HepG2 (cell line): ENCODE measurements around the gene TBCD. TPM values are rescaled to one million over a fixed set of nuclear protein-coding genes. Genes with fewer than 3 reads are reported as not detected.

ENCODE experiments used
- ATF3 ChIP-seq: sonication (generic); formaldehyde crosslinking; IDR thresholded peaks from 2 replicates; pipeline ENCODE4 v1.4.0; 2020; ENCODE audit warnings: missing genetic modification reagents
- CSRNP1 ChIP-seq: sonication (generic); formaldehyde crosslinking; IDR thresholded peaks from 2 replicates; pipeline ENCODE4 v1.8.1; 2023; ENCODE audit warnings: mild to moderate bottlenecking, missing genetic modification reagents
- FOXP1 ChIP-seq, 2 experiments: fragments of 450-650 bp in 1 of 2; IDR thresholded peaks; 2 replicates each; pipeline ENCODE4 v1.6.1; 2017 to 2018; ENCODE audit warnings: antibody characterized with exemption in 1 of 2
- ISX ChIP-seq: sonication (generic); formaldehyde crosslinking; conservative IDR thresholded peaks from 2 replicates; pipeline ENCODE4 v1.5.0; 2020; ENCODE audit warnings: missing genetic modification reagents
- JUN ChIP-seq: sonication (generic); formaldehyde crosslinking; IDR thresholded peaks from 2 replicates; pipeline ENCODE4 v1.4.0; 2020; ENCODE audit warnings: mild to moderate bottlenecking, missing genetic modification reagents
- KLF11 ChIP-seq: IDR thresholded peaks from 2 replicates; pipeline ENCODE4 v1.6.1; 2016; ENCODE audit warnings: missing compliant biosample characterization
- MIXL1 ChIP-seq: IDR thresholded peaks from 2 replicates; pipeline ENCODE4 v1.6.1; 2016
- RELA ChIP-seq: sonication (generic); formaldehyde crosslinking; IDR thresholded peaks from 2 replicates; pipeline ENCODE4 v1.4.0; 2020; ENCODE audit warnings: missing genetic modification reagents
- SOX6 ChIP-seq, 2 experiments: fragments of 450-650 bp in 1 of 2; sonication (generic) in 1 of 2; formaldehyde crosslinking in 1 of 2; IDR thresholded peaks; 2 replicates each; pipeline versions ENCODE4 v1.4.0 to v1.6.1; 2017 to 2020; ENCODE audit warnings: antibody characterized with exemption in 1 of 2, mild to moderate bottlenecking in 1 of 2, missing genetic modification reagents in 1 of 2
- SP5 ChIP-seq: IDR thresholded peaks from 2 replicates; pipeline ENCODE4 v1.6.1; 2016; ENCODE audit warnings: low read depth, borderline replicate concordance
- STAT5B ChIP-seq: sonication (generic); formaldehyde crosslinking; IDR thresholded peaks from 2 replicates; pipeline ENCODE4 v1.4.0; 2020; ENCODE audit warnings: missing genetic modification reagents
- TBX2 ChIP-seq: sonication (generic); formaldehyde crosslinking; IDR thresholded peaks from 2 replicates; pipeline ENCODE4 v1.5.0; 2020; ENCODE audit warnings: missing genetic modification reagents, mild to moderate bottlenecking, borderline replicate concordance
- THAP7 ChIP-seq: sonication (generic); formaldehyde crosslinking; IDR thresholded peaks from 2 replicates; pipeline ENCODE4 v1.8.1; 2023; ENCODE audit warnings: mild to moderate bottlenecking, missing genetic modification reagents
- ZMAT3 ChIP-seq: sonication (generic); formaldehyde crosslinking; conservative IDR thresholded peaks from 2 replicates; pipeline ENCODE4 v1.7.0; 2021; ENCODE audit warnings: missing genetic modification reagents
- ZNF510 ChIP-seq: sonication (generic); formaldehyde crosslinking; IDR thresholded peaks from 2 replicates; pipeline ENCODE4 v1.4.0; 2020; ENCODE audit warnings: low read depth, mild to moderate bottlenecking, missing genetic modification reagents
- ZNF792 ChIP-seq: IDR thresholded peaks from 2 replicates; pipeline ENCODE4 v1.6.1; 2016
- ZNF883 ChIP-seq: sonication (generic); formaldehyde crosslinking; IDR thresholded peaks from 2 replicates; pipeline ENCODE4 v1.5.1; 2020; ENCODE audit warnings: mild to moderate bottlenecking, missing genetic modification reagents; ENCODE audit errors: not compliant biosample characterization
- polyA plus RNA-seq, 8 experiments: library from polyadenylated mRNA; depleted of rRNA in 3 of 8; stranded (reverse) in 7 of 8; unstranded in 1 of 8; fragments of >200 nt; fragmentation: Illumina TruSeq in 4 of 8; extraction: Trizol in 4 of 8; gene quantifications; 2 replicates each; pipeline versions ENCODE4 v1.2.1 to v1.2.3, GENCODE V29; 2011 to 2016; ENCODE audit warnings: low read depth in 4 of 8, missing spikeins in 1 of 8, mixed read lengths in 1 of 8; ENCODE audit not compliant: insufficient read depth in 1 of 8
- total RNA-seq, 5 experiments: library from RNA; depleted of rRNA; stranded (reverse); fragments of >200 nt; fragmentation: Illumina TruSeq; extraction: Trizol; gene quantifications; 2 replicates each; pipeline ENCODE4 v1.2.3, GENCODE V29; 2016; ENCODE audit warnings: low read depth in 1 of 5
- TF ChIP-seq, protein P1 (sequence below): sonication (generic); formaldehyde crosslinking; IDR thresholded peaks from 2 replicates; pipeline ENCODE4 v1.5.1; 2020; ENCODE audit warnings: missing genetic modification reagents, mild to moderate bottlenecking, borderline replicate concordance
- TF ChIP-seq, protein P2 (sequence below): sonication (generic); formaldehyde crosslinking; IDR thresholded peaks from 2 replicates; pipeline ENCODE4 v1.4.0; 2020; ENCODE audit warnings: missing genetic modification reagents, low read depth, mild to moderate bottlenecking, borderline replicate concordance
- TF ChIP-seq, protein P3 (sequence below): IDR thresholded peaks from 2 replicates; pipeline ENCODE4 v1.6.1; 2012; ENCODE audit warnings: inconsistent platforms

The TBCD gene
- total and polyA plus RNA-seq, 2 of the 13 experiments (the other 11 are each of a cell fraction or from before 2014, with no cell fraction given): 33.9 to 54.8 TPM

GRCh38 chr17:82838386-82839063, 86.7 kb downstream of the TBCD start (continued):
- no peak for TF ChIP-seq STAT5B (CRISPR knock-in tag)
- TF ChIP-seq RELA: no peak
- TF ChIP-seq, protein P1, sequence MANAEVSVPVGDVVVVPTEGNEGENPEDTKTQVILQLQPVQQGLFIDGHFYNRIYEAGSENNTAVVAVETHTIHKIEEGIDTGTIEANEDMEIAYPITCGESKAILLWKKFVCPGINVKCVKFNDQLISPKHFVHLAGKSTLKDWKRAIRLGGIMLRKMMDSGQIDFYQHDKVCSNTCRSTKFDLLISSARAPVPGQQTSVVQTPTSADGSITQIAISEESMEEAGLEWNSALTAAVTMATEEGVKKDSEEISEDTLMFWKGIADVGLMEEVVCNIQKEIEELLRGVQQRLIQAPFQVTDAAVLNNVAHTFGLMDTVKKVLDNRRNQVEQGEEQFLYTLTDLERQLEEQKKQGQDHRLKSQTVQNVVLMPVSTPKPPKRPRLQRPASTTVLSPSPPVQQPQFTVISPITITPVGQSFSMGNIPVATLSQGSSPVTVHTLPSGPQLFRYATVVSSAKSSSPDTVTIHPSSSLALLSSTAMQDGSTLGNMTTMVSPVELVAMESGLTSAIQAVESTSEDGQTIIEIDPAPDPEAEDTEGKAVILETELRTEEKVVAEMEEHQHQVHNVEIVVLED (CRISPR knock-in tag): no peak
- TF ChIP-seq JUN (CRISPR knock-in tag): 0 out of 2 replicates have a peak, but pooled peaks have one; percentile 25
- TF ChIP-seq, protein P2, sequence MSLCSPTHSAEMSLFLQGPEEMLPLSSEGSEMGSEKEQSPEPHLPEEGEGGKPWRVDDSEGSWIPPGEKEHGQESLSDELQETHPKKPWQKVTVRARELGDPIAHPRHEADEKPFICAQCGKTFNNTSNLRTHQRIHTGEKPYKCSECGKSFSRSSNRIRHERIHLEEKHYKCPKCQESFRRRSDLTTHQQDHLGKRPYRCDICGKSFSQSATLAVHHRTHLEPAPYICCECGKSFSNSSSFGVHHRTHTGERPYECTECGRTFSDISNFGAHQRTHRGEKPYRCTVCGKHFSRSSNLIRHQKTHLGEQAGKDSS (CRISPR knock-in tag): peak; percentile 56; the same call in 1 of the 2 replicates
- TF ChIP-seq, protein P3, sequence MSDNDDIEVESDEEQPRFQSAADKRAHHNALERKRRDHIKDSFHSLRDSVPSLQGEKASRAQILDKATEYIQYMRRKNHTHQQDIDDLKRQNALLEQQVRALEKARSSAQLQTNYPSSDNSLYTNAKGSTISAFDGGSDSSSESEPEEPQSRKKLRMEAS: peak; percentile 56; the same call in 1 of the 2 replicates
- TF ChIP-seq ZNF792 (CRISPR knock-in tag): peak; percentile 55; the same call in 1 of the 2 replicates
- TF ChIP-seq SOX6 (IDR thresholded peaks at IDR 0.05): no peak
- TF ChIP-seq SOX6 (CRISPR knock-in tag; IDR thresholded peaks at IDR 0.05): peak; percentile 99
- no peak for TF ChIP-seq FOXP1 (IDR thresholded peaks at IDR 0.05)
- peak; percentile 78 for TF ChIP-seq FOXP1 (CRISPR knock-in tag; IDR thresholded peaks at IDR 0.05)
- TF ChIP-seq MIXL1 (CRISPR knock-in tag): peak; percentile 80
- no peak for TF ChIP-seq ZMAT3
- TF ChIP-seq ZNF883: peak; percentile 38
- 0 out of 2 replicates have a peak, but pooled peaks have one; percentile 60 for TF ChIP-seq ATF3
- no peak for TF ChIP-seq CSRNP1
- no peak for TF ChIP-seq THAP7 (CRISPR knock-in tag)
- TF ChIP-seq KLF11 (CRISPR knock-in tag): peak; percentile 41; the same call in 1 of the 2 replicates
- 0 out of 2 replicates have a peak, but pooled peaks have one; percentile 78 for TF ChIP-seq ZNF510 (CRISPR knock-in tag)
- peak; percentile 71 for TF ChIP-seq SP5 (CRISPR knock-in tag)
- TF ChIP-seq ISX: no peak
- peak; percentile 94 for TF ChIP-seq TBX2
